ENCODE results near the gene PDSS2.

Gene PDSS2

GRCh38 chr6:107267634-107268033, 191.7 kb downstream of the PDSS2 start:
- DNase-seq (ENCODE audit: low spot score): no peak

- no peak for DNase-seq (ENCODE audit: low spot score)
Measured at GRCh38 chr6:107267006-107267405, 192.4 kb downstream of the PDSS2 start.

- no peak for DNase-seq (ENCODE audit: low spot score)
Measured at GRCh38 chr6:107266563-107266962, 192.8 kb downstream of the PDSS2 start.

- no peak for DNase-seq (ENCODE audit: low spot score)
Measured at GRCh38 chr6:107264357-107264840, 195.0 kb downstream of the PDSS2 start.

GRCh38 chr6:107259951-107260350, 199.4 kb downstream of the PDSS2 start:
- DNase-seq (ENCODE audit: low spot score): no peak

- DNase-seq (ENCODE audit: low spot score): no peak
Measured at GRCh38 chr6:107248147-107248546, 211.2 kb downstream of the PDSS2 start.

GRCh38 chr6:107246972-107247615, 212.3 kb downstream of the PDSS2 start:
- DNase-seq (ENCODE audit: low spot score): no peak

GRCh38 chr6:107246249-107246971, 213.0 kb downstream of the PDSS2 start:
- no peak for DNase-seq (ENCODE audit: low spot score)

- no peak for DNase-seq (ENCODE audit: low spot score)
Measured at GRCh38 chr6:107244742-107245480, 214.5 kb downstream of the PDSS2 start.

- no peak for DNase-seq (ENCODE audit: low spot score)
Measured at GRCh38 chr6:107244082-107244741, 215.2 kb downstream of the PDSS2 start.

- no peak for DNase-seq (ENCODE audit: low spot score)
Measured at GRCh38 chr6:107243471-107243870, 215.9 kb downstream of the PDSS2 start.

- DNase-seq (ENCODE audit: low spot score): no peak
Measured at GRCh38 chr6:107237992-107238660, 221.2 kb downstream of the PDSS2 start.

GRCh38 chr6:107235511-107235910, 223.9 kb downstream of the PDSS2 start:
- DNase-seq (ENCODE audit: low spot score): no peak

GRCh38 chr6:107235007-107235406, 224.4 kb downstream of the PDSS2 start:
- DNase-seq (ENCODE audit: low spot score): no peak

GRCh38 chr6:107231243-107231642, 228.1 kb downstream of the PDSS2 start:
- no peak for DNase-seq (ENCODE audit: low spot score)

- DNase-seq (ENCODE audit: low spot score): no peak
Measured at GRCh38 chr6:107230448-107230847, 228.9 kb downstream of the PDSS2 start.

GRCh38 chr6:107230024-107230423, 229.3 kb downstream of the PDSS2 start:
- DNase-seq (ENCODE audit: low spot score): no peak

- no peak for DNase-seq (ENCODE audit: low spot score)
Measured at GRCh38 chr6:107228754-107229153, 230.6 kb downstream of the PDSS2 start.

GRCh38 chr6:107221519-107221918, 237.8 kb downstream of the PDSS2 start:
- no peak for DNase-seq (ENCODE audit: low spot score)

GRCh38 chr6:107219851-107220250, 239.5 kb downstream of the PDSS2 start:
- DNase-seq (ENCODE audit: low spot score): no peak

- no peak for DNase-seq (ENCODE audit: low spot score)
Measured at GRCh38 chr6:107218142-107218541, 241.2 kb downstream of the PDSS2 start.

- no peak for DNase-seq (ENCODE audit: low spot score)
Measured at GRCh38 chr6:107217248-107217647, 242.1 kb downstream of the PDSS2 start.

All from COLO829 (cell line).